HG02763 (cell line): ENCODE data around the gene THSD4.

ENCODE experiments used
- ATAC-seq: cut with Tn5 transposase; IDR thresholded peaks from one replicate; pipeline ENCODE4 v1.9.1; 2021; ENCODE audit warnings: mild to moderate bottlenecking, moderate library complexity; ENCODE audit not compliant: unreplicated experiment

THSD4 gene

DNA sequence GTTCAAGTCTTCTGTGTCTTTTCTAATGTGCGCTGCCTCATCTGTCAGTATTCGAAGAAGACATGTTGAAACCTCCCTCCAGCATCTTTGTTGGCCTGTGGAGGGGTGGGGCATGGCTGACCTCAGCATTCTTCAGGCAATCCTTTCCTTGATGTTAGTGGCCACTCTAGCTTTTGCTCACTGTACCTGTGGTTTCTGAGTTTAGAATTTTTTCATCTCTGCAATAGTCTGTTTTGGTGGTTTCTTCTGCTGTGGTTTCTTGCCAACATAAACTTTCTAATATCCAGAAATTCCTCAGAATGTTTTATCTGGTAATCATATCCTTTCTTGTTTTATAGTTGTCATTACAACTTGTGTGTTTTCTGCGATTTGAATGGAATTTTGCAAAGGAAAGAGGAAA, 443.8 kb downstream of the THSD4 start:
- no peak for ATAC-seq

GRCh38 chr15:71559616-71560015, 444.3 kb downstream of the THSD4 start:
- no peak for ATAC-seq

DNA sequence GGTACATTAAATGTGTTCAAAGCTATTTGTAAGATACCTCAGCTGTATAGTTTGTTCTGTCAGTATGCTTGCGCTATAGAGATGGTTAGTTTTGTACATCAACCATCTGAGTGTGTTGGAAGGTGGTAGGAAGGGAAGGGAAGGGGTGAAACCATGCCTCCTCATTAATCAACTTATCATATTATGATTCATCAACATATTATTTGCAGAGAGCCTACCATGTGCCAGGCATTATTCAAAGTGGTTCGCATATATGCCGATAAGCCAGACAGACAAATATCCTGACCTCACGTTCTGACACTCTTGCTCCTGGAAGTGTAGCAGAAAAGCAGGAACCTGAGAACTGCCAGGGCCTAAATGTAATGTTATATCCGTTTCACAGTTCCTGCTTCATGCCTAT, 447.0 kb downstream of the THSD4 start:
- ATAC-seq, result no peak

GRCh38 chr15:71564217-71564616, 448.9 kb downstream of the THSD4 start:
- ATAC-seq, result no peak

GRCh38 chr15:71565006-71565405, 449.7 kb downstream of the THSD4 start:
- no peak for ATAC-seq

DNA sequence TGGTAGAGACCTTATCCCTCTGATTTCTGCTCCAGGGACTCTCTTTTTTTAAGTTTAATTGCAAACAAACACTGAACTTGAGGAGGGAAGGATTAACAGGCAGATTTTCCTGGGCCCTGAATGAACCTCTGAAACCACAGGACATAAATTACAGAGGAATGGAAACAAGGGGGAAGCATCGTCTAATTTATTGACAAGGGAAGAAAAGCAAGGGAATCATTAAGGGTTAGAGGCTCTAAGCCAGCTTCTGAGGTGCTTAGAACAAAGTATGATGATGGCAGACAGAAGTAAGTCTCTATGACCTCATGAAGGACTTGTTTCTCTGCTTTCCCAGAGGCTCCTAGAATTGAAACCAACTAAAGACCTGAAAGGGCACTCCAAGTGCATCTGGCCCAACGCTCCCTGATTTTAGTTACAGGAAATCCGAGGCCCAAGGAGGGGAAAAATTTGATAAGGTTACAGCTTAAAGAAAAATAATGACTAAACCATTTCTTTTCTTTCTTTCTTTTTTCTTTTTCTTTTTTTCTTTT, 450.4 kb downstream of the THSD4 start:
- ATAC-seq, result no peak

- no peak for ATAC-seq
Measured at GRCh38 chr15:71566226-71566625, 451.0 kb downstream of the THSD4 start.

GRCh38 chr15:71567173-71567572, 451.9 kb downstream of the THSD4 start:
- ATAC-seq, result no peak

GRCh38 chr15:71568227-71568626, 453.0 kb downstream of the THSD4 start:
- no peak for ATAC-seq

GRCh38 chr15:71570736-71571135, 455.5 kb downstream of the THSD4 start:
- ATAC-seq, result no peak

- no peak for ATAC-seq
Measured at GRCh38 chr15:71571641-71572040, 456.4 kb downstream of the THSD4 start.

DNA sequence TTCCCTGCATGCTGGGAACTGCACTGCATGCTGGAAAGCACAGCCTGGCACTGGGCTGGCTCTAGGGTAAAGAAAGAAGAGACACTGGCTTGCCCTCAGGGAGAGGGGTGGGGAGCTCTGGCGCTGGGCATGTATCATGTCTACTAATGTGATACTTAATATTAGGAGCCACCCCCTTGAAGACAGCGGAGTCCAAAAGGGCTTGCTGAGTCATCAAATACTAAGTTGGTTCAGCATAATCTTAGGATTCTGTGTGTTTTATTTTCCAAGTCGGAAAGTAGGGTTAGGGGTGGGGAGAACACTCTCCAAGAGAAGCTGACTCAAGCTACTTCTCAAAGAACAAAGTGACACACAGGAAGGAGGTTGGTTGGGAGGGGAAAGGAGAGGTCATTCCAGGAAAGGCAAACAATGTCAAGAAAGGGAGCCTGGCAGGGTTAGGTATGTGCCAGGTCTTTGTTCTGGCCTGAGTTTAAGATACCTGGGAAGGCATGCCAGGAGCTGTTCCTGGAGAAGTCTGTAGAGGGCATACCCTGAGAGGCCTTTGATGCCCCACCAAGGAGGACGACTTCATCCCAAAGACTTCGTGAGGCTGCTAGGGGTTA, 457.3 kb downstream of the THSD4 start:
- no peak for ATAC-seq

- no peak for ATAC-seq
Measured at GRCh38 chr15:71573599-71573998, 458.3 kb downstream of the THSD4 start.

GRCh38 chr15:71575474-71576045, 460.3 kb downstream of the THSD4 start:
- no peak for ATAC-seq

GRCh38 chr15:71577071-71577470, 461.8 kb downstream of the THSD4 start:
- no peak for ATAC-seq

- no peak for ATAC-seq
Measured at GRCh38 chr15:71581398-71581930, 466.2 kb downstream of the THSD4 start.

DNA sequence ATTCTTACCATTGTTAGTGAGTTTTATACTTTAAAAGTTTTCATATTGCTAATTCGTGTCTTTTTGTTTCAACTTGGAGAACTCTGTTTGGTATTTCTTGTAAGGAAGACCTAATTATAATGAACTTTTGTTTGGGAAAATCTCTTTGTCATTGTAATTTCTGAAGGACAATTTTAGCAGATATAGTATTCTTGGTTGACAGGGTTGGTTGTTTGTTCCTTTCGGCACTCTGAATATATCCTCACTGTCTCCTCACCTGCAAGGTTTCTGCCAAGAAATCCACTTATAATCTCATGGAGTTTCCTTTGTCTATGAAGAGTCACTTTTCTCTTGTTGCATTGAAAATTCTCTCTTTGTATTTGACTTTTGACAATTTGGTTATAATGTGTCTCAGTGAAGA, 469.9 kb downstream of the THSD4 start:
- ATAC-seq, result no peak

DNA sequence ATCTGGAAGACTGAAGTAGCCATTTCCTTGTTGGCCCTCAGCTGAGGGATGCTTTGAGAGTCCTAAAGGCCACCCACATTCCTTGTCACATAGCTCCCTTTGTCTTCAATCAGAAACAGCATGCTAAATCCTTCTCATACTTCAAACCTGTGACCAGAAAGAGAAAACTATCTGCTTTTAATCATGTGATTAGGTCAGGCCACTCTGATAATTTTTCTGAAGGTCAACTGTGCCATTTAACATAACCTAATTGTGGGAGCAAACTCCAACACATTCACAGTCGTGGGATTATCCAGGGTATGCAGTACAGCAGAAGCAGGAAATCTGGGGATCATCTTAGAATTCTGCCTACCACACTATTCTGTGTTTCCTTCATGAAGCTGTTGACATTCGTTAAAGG, 471.2 kb downstream of the THSD4 start:
- no peak for ATAC-seq

DNA sequence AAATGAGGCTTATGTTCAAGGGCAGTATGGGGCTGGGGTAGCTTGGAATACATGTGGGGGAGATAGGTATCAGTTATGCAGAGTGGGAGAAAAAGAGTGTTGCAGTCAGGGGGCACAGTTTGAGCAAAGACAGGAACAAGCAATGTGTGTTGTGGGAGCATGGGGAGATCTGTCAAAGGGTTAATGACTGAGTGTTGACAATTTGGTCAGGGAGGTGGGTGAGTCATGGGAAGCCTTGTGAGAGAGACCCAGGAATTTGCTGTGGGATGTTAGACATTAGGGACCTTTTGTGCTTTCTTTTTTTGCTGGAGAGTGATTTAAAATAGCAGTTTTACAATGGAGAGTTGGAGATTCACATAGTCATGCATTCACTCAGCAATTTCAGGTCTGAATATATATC, 473.5 kb downstream of the THSD4 start:
- ATAC-seq, result no peak

GRCh38 chr15:71591057-71591456, 475.8 kb downstream of the THSD4 start:
- no peak for ATAC-seq

DNA sequence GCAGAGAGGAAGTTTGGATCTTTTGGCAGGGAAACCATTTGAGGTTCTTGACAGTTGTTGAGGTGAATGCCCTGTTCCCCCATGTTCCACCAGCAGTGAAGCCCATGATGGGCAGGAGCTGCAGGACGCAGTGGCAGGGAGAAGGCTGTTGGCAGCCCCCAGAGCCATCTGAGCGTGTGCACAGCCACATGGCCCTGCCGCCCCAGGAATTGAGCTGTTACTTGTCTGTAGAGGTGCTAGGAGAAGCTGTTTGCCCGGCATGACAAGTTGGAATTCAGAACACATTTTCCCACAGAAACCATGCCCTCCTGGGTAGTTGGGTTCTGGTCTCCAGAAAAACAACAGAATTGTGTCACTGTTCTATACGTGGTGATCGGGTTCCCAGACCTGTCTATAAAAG, 476.9 kb downstream of the THSD4 start:
- no peak for ATAC-seq

- ATAC-seq, result no peak
Measured at GRCh38 chr15:71595846-71596553, 480.7 kb downstream of the THSD4 start.
